Right renal cortex interstitium (tissue), 3 donors: ENCODE measurements around the gene ENAH. TPM values are rescaled to one million over a fixed set of nuclear protein-coding genes. Genes with fewer than 3 reads are reported as not detected.
"Not testable (repeated sequence)": the region's sequence is repeated elsewhere in the genome, so short reads cannot be mapped to it uniquely, and the experiment has no call there.

Source experiments
- DNase-seq, 3 donors: peaks; one replicate each; pipeline ENCODE4 v3.0.0-alpha.2; 2013; ENCODE audit warnings: low read depth in 3 of 3, low spot score in 2 of 3
- polyA plus RNA-seq, 3 donors: library from polyadenylated mRNA; unstranded; fragments of 120-200 nt; gene quantifications; one replicate each; pipeline ENCODE4 v1.2.1, GENCODE V29; 2013; ENCODE audit not compliant: insufficient read length in 3 of 3

The ENAH gene
- polyA plus RNA-seq, 3 donors, result 113 to 128 (median 116) TPM

DNA sequence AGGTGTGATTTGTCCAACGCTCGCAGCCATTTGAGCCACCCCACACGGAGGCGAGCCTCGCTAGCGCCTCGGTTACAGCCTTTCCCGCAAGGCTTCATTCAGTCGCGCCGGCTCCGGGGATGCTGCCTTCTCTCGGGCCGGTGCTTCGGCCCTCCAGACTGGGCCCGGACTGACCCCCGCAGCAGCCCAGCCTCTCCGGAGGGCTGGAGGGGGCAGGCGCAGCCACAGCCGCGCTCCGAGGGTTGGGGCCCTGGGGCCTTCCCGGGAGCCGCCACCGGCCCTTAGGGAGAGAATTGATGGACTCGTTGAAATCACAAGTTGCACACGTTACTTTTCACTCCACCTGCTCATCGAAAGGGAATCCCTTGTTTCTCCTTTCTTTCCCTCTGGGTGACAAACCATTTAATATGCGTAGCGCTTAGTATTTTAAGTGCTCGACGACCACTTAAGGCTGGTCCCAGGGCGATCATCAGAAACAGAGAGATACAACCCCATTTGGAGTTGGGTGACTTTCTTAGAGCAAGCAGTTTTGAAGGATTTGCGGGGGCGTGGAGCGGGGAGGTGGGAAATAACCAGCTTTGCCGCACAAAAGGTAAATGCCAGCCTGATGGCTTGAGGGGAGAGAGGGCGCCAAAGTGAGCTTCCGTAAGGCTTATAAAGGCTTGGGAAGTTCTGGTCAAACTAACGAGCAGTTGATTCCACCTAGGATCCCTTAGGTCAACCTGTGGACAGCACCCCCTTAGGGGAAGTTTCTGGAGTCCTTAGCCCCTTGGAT lies 24.6 kb upstream of the ENAH start:
- DNase-seq, result no peak

DNA sequence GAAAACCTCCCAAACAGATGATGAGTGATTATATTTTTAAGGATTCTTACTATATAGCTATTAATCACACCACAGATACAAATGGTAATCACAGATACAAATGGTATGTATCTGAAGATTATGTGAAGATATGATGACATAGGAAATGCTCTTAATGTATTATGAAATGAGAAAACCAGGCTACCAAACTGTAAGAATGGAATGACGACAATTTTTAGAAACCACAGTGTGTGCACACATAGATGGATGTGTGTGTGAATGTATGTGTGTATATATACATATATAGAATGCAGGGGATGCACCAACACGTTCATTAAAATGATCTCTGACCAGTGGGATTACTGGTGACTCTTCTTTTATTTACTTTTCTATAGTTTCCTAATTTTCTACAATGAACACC lies 21.5 kb upstream of the ENAH start:
- DNase-seq, result no peak

DNA sequence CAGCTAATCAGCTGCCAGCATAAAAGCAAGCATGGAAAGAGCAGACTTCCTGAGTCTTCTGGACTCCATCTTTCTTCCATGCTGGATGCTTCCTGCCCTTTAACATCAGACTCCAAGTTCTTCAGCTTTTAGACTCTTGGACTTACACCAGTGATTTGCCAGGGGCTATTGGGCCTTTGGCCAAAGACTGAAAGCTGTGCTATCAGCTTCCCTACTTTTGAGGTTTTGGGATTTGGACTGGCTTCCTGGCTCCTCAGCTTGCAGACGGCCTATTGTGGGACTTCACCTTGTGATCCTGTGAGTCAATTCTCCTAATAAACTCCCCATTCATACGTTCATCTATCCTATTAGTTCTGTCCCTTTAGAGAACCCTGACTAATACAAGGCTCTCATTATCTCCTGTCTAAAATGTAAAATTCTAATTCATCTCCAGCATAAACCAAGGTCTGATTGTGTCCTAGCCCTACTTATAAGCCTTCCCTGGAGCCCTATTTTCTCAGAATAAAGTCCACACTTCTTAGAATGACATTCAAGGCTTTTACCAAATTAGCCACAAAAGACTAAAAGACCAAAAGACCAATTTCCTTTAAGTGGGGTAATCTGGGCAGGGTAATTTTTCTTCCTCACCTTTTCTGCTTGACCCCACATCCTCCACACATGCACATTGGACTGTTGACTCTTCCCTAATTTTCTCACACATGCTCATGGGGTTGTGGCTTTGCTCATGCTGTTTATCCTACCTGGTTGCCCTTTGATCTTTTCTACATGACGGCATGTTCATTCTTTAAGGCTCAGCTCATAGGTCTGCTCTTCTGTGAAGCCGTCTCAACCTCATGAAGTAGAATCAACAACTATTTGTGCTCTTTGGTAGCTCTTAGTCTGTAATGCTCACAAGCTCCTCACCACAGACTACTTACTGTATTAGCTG lies 18.1 kb upstream of the ENAH start:
- no peak for DNase-seq

DNA sequence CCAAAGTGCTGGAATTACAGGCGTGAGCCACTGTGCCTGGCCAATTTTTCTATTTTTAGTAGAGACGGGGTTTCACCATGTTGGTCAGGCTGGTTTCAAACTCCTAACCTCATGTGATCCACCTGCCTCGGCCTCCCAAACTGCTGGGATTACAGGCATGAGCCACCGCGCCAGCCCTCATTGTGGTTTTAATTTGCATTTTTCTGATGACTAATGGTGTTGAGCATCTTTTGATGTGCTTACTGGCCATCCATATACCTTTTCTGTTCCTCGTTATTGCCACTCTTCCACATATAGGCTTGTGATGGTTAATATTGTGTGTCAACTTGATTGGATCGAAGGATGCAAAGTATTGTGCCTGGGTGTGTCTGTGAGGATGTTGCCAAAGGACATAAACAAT lies 17.4 kb upstream of the ENAH start:
- DNase-seq, result no peak

DNA sequence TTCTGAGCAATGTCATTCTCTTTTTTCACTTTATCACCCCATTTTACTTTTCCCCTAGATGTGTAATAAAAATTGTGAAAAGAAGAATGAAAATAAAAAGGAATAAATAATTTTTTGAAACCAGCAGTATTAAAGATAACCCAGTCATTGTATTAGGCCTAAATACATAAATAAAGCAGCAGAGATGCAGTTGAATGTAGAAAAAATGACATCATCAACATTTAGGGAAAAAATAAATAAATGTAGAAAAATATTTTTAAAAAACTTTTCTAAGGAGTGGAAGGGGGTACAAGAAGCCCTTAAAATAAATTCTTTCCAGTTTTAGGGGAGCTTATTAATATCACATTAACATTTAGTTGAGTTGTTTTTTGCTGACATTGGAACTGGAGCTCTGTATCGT lies 15.3 kb upstream of the ENAH start:
- DNase-seq, result no peak

DNA sequence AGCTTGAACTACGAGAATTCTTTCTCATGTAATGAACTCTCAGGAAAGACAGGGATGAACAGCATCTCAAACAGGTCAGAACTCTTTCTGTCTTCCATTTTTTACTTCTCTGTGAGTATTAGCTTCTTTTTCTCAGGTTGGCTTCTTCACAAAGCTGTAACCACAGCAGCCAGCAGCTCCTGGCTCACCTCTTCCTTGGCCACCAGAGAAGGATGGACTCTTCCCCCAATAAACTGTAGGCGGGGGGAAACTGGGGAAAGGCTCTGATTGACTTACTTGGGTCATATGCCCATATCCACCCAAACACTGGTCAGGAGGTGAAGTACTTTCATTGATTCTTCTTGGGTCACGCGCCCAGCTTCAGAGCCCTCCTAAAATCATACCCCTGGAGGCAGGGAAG lies 14.4 kb upstream of the ENAH start:
- no peak for DNase-seq

DNA sequence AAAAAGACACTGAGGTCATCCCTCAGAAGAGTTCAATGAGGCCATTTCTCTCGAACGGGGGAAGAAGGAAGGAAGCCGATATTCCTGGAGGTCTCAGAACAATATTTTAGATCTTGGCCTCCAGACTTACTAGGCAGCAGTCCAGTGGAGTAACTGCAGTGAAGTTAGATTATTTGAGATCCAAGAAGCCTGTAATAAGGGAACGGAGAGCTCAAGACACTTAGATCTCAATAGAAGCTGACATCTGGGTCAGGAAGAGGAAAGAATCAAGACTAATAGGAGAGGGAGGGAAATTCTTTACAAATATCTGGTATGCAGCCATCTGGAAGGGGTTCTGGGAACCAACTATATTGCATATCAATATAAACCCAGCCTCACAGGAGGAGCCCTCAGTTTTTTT lies 13.6 kb upstream of the ENAH start:
- DNase-seq, result no peak

DNA sequence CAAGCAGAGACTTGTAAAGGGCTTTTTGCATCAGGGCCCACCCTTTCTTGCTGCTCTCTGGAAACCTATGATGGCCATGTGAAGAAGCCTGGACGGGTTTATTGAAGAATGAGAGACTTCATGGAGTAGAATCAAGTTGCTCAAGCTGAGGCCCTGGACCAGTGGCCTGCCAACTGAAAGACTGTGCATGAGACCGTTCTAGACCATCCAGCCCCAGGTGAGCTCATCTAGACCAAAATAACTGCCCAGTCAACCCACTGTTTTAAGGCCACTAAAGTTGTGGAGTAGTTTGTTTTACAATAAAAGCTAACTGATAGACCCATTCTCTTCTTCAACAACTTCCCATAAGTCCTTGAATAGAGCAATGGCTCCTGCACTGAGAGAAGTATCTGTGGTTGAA lies 11.8 kb upstream of the ENAH start:
- DNase-seq, result no peak

DNA sequence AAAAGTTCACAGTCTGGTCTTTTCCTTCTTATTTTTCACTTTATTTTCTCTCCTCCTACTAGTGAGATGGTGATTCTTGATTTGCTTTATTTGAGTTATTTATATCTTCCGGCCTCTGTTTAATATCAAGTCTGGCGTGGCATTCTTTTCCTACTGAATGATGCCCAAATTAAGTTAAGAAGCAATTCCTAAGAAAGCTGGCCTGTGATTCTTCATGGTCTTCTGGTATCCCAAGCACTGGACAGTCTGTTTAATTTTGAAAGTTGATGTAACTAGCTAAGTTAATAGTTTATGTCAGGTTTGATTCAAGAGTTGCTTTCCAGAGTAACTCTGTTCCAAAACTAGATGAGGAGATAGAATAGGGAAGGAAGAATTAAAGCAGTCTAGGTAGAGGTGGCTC lies 9.2 kb upstream of the ENAH start:
- no peak for DNase-seq

DNA sequence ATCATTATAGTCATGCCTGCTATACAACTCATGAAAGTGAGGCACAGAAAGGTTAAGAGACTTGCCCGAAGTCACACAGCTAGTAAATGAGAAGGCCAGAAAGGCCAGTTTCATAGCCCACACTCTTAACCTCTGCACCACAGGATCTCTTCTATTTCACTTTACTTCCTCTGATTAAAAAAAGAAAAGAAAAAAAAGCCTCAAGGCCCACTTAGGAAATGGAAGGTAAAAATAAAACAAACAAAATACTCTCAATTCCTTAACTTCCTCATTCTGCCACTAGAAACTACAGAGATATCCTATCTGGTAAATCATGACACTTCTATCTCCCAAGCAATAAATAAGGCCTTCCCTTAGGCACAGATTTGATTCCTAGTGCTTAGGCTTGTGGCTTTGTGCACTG lies 7.6 kb upstream of the ENAH start:
- no peak for DNase-seq

DNA sequence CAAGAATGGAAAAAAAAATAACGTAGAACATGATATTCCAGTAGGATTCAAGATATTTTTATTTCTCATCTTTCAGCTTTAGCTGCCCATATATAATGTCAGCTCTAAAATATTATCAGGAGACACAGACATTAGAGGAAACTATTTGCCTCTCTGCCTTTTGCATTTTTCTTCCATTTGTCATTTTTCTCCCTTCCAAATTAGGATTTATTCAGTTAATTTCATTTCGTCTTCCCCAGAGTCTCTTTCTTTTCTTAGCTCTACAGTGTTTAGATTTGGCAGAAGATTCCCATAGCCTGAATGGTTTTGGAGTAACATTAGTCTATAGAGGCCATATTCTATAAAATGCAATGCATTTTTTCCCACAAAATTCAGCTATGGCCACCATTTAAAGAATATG lies 5.1 kb upstream of the ENAH start:
- no peak for DNase-seq

DNA sequence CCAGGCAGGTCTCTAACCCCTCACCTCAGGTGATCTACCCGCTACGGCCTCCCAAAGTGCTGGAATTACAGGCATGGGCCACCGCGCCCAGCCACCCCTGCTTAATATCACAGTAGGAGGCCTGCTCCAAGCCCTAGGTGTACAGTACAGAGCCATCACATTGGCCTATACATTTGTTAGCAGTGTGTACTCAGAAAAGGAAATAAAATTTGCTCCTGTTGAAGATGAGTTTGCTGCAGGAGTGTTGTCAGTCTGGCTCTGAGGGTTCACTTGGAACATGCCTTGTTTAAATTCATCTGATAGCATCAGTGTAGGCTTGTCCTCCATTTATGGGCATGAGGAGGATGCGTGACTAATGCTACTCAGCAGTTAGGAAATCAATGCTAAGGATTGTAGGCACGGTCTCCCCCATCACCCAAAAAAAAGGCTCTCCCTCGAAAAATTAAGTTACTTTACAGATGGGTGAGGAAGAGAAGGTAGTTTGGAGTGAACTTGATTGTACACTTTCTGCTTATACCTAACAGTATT lies 4.6 kb upstream of the ENAH start:
- no peak for DNase-seq

DNA sequence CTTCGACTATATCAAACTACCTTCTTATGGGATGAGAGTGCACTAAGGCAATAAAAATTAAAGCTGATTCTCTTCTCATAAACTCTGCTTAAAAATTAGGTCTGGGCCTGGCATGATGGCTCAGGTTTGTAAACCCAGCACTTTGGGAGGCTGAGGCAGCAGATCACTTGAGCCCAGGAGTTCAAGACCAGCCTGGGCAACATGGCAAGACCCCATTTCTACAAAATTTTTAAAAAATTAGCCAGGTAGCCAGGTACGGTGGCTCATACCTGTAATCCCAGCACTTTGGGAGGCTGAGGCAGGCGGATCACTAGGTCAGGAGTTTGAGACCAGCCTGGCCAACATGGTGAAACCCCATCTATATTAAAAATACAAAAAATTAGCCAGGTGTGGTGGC lies 3.3 kb upstream of the ENAH start:
- DNase-seq, result not testable (repeated sequence)

DNA sequence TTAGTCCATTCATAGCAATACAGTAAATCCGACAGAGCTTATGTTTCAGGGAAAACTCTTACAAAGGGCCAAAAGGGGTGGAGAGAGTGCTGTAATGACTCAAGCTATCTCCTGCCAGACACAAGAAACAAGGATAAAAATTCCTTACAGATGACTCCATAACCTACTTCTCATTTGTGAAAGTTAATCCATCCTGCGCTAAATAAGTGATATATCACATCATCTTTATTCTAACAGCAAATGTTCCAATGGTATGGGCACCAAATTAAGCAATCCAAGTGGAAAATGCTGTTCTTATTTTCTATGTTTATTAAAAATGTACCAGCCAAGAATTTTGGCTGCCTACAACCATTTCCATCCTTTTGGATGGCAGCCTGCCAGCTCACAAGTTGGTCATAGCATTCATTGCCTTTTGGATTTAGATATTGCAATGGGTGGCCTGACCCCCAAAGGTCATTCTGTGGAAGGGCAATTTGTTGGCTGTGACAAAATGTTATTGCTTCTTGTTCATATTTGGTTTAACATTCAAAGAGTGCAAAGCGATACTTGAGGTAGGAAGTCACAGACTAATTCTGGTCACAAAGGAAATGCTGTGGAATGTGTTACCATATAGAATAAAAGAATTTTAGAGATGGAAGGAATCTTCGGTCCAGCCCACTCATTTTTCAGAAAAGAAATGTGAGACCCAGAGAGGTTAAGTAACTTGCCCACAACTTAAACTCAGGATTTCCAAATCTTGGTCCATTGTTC lies 2.8 kb upstream of the ENAH start:
- DNase-seq, result no peak

DNA sequence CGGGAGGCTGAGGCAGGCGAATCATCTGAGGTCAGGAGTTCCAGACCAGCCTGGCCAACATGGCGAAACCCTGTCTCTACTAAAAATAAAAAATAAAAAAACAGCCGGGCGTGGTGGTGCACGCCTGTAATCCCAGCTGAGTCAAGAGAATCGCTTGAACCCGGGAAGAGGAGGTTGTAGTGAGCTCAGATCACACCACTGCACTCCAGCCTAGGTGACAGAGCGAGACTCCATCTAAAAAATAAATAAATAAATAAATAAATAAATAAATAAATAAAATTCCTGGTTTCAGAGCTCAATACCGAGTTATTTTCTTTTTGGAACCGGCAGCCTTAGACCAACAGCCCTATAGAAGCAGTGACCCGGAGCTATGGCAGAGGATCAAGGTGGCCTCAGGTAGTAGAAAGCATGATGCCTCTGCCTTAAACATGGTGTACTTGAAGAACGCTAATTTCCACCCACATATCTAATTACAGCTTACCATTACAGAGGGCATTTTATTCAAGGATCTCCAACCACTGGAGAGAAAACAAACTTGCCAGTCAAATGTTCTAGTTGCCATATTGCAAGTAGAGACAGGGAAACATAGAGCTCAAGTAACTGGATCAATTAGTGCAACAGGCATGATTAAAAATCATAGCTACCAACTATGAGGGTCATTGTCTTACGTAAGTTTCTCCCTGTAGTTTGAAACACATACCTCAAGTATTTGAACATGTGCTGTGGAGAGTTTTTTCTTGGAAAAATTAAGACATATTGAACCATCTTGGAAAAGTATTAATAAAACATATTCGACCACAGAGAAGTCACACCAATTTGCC lies 2.0 kb upstream of the ENAH start:
- DNase-seq, result no peak

DNA sequence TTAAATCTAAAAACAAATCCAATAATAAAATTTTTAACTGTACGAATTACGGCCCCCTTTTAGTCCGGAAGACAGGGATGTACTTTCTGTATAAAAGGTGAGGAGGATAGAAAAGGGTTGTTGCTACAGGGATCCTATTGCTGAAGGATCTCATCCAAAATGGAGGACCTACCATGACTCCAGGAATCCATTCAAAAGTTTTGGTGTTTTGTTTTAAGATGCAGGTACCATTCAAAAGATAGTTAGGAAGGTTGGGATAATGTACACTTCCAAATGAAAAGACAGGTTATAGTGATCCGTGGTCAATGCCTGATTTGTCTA lies 1.3 kb upstream of the ENAH start:
- no peak for DNase-seq

DNA sequence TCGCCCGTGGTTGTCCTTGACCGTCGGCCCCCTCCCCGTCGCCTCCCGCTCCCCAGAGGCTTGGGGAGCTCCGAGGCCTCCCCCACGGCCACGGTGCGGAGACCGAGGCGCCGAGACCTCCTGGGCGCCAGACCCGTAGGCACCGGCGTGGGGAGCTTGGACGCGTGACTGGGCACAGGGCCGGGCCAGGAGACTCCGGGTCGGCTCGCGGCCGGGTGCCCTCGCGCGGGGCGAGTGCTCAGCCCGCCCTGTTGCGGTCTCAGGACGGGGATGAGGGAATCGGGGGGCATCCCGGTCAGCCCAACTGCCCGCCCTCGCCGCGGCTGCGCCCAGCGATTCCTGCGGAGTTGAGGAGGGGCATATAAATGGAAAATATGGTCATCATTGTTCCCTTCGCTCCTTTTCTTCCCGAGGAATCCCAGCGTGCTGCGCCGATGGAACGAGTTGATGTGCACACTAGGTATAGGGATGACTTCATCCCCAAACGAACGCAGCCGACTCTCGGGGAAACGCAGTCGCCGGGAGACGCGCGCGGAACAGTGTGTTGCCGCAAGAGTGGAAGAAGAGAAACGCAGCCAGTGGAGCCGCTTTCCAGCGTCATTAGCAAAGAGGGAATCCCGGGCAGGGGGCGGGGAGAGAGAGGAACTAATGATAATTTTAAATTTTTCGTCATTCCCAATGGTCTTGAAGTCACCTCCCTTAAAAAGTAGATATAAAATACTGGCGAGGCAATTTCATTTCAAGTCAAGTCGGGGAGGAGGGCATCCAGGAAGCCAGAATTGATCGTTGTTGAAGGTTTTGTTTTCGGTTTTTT lies 747 bp upstream of the ENAH start:
- peak in 2 of 3 donors; percentile 54 to 62 for DNase-seq

DNA sequence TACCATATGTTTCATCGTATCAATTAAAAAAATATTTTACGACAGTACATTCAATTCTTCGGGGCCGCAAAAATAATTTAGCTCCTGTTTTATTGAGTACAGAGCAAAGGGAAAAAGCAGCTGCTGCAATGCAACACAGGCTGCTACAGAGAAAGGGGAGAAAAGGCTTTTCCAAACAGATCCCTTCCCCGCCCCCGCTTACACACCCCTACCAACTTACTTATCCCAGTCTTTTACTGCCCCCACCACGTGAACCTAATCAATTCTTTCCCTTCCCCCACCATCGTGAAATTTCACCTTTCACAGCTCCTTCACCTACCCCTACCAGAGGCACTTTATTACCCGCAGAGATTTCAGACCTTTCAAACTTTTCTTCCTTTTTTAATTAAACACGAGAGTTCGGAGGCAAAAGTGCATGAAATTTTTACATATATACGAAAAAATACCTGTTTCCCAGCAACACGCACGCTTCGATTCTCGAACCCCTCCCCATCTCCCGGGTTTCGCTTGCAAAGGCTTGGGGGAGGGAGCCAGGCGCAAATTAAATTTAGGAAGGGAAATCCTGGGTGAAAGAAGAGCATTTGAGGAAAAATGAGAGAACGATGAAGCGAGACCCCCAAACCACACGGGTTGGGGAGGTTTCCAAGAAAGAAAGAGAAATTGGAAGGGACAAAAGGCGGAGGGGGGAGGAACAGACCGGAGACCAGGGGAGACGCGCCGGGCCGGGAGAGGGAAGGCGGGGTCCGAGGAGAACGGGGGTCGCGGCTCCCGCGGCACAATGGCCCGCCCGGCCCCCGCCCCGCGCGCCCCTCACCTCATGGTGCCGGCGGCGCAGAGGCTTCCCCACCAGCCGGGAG lies 823 bp downstream of the ENAH start:
- DNase-seq, result peak in 1 of 3 donors; percentile 39
